NCI-H1105 (cell line): Measurements from ENCODE around the gene RAB8A.
"Not testable (repeated sequence)": the region's sequence is repeated elsewhere in the genome, so short reads cannot be mapped to it uniquely, and the experiment has no call there.

Source experiments
- DNase-seq: peaks from one replicate; lab custom pipeline; 2025; lab: John Stamatoyannopoulos, UW

The RAB8A gene

DNA sequence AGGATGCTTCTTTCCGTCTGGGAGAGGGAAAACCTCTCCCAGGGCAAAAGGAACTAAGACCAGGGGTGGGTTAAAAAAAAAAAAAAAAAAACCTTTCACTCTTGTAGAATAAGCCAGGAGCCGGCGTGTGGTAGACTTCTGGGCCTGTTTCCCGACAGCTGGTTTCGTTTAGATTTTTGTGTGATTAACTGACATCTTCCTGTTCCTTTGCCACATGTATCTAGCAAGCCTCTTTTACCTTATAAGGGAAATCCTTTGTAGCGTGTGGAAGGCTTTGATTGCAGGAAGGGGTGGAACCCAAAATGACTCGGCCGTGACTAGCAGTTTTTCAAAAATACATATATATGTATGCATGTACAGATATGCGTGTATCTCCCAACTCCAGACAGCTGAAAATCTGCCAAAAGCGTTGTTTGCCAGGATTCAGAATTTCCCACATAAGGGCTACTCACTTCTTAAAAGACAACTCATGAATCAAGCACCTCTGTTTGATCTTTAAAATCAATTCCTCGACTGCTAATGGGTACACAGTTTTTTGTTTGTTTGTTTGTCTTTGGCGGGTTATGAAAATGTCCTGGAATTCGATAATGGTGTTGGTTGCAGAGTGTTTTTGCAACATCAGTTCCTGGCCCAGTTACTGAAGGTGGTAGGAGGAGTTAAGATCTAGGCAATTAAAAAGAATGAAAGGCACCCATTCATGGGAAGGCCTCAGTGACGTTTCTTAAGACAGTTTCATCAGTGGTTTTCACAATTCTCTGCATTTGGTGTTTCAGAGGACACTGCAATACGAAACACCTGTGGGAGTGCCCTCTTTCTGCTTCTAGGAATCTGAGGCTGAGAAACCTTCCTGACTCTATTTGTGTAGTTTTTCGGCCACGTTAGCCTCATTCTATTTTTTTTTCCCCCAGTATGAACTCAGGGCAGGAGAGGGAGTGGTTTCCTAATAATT lies 32.7 kb upstream of the RAB8A start:
- DNase-seq, result no peak

DNA sequence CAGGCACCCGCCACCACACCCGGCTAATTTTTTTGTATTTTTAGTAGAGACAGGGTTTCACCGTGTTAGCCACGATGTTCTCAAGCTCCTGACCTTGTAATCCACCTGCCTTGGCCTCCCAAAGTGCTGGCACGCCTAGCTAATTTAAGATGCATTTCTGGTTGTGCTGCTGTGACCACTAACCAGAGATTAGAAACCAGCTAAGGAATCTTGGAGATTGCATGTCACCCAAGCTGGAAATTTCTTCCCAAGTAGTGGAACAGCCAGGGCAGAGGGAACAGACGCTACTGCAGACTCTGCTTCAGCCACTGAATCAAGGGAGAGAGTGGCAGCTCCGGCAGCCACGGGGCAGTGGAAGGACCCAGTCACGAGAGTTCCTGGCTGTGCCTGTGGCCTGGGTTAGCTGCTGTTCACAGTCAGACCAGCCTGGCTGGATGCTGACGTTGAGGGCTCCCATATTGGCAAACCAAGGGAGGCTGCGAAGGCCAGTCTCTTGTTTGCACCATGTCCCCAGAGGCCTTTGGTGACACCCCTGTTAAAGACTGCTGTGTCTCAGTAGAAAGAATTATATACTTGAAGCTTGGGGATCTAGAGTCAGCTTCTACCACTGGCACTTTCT lies 27.5 kb upstream of the RAB8A start:
- DNase-seq, result no peak

DNA sequence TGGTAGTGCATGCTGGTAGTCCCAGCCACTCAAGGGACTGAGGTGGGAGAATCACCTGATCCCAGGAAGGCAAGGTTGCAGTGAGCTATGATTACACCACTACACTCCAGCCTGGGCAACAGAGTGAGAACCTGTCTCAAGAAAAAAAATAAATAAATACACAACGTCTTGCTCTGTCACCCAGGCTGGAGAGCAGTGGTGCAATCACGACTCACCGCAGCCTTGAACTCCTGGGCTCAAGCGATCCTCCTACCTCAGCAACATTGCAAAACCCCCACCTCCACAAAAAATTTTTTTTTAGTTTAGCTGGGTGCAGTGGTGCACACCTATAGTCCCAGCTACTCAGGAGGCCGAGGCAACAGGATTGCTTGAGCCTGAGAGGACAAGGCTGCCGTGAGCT lies 26.6 kb upstream of the RAB8A start:
- DNase-seq, result no peak

DNA sequence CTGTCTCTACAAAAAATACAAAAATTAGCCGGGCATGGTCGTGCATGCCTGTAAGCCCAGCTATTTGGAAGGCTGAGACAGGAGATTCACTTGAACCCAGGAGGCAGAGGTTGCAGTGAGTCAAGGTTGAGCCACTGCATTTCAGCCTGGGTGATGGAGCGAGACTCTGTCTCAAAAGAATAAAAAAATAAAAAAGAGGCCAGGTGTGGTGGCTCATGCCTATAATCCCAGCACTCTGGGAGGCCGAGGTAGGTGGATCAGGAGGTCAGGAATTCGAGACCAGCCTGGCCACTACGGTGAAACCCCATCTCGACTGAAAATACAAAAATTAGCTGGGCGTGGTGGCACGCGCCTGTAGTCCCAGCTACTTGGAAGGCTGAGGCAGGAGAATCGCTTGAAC lies 24.3 kb upstream of the RAB8A start:
- not testable (repeated sequence) for DNase-seq

DNA sequence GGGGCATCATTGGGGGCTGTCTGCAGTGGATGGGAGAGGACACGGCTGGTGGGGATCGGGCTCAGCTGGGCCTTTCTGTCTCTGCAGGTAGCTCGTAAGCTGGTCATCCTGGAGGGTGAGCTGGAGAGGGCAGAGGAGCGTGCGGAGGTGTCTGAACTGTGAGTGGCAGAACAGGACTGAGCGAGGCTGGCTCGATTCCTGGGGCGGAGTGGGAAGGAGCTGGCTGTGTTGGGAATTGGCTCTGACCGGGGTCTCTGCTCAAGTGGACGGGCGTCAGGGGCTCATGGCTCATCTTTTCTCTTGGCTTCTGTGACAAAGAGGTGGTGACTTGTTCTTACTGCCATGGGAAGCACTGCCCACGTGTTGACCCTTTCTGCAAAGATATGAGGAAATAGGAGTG lies 23.7 kb upstream of the RAB8A start:
- no peak for DNase-seq

DNA sequence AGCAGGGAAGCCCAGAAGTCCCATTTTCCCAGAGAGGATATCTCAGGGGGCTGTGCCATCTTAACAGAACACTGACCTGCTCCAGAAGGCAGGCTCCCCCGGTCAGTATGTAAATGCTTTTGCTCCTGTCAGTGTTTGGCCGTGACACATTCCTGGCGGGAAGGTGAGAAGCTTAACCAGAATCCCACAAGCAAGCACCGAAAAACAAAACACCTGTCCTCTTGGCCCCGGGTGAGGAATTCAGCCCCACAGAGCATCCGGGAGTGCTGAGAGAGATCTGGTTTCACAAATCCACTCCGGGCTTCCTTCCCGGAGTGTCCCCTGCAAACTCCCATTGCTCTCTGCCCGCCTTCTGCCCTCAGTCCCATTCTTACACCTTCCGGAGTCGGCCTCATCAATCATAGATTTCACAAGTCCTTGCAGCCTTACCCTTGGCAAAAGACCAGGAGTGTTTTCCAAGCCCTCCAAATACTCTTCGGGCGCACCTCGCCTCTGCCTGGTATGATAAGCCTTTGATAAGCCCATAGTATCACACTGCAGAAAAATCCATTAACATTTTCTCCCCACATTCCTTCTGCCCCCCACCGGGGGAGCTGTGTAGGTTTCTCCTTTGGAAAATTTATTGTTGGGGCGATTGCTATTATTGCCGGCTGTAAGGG lies 23.2 kb upstream of the RAB8A start:
- DNase-seq, result no peak

DNA sequence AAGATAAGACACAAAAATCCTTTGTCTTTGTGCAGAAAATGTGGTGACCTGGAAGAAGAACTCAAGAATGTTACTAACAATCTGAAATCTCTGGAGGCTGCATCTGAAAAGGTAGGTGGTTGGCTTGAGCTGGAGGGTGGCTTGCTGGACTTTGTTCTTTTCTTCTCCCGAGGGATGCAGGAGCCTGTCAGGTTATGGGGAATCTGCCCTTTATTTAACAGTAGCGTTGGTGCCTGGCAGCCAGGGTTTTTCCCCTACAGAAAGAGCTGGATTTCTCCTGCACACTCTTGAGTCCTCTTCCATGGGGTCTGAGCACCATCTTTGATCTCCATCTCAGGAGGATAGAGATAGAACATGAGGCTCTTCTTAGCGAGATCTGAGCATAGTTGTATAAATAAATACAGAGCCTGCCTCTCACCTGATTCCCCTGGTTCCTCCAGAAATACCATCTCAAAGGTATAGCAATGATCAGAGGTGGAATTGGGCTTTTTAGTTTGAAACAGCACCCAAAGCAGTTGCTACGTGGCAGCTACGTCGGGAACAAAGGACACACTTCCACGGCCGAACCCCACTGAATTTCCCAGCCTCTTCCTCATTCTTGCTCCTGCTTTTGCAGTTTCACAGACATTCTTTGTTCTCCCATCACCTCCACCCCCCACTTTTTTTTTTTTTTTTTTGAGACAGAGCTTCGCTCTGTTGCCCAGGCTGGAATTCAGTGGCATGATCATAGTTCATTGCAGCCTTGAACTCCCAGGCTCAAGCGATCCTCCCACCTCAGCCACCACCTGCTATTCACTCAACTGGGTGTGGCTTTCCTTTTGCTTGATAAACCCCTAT lies 22.5 kb upstream of the RAB8A start:
- no peak for DNase-seq

DNA sequence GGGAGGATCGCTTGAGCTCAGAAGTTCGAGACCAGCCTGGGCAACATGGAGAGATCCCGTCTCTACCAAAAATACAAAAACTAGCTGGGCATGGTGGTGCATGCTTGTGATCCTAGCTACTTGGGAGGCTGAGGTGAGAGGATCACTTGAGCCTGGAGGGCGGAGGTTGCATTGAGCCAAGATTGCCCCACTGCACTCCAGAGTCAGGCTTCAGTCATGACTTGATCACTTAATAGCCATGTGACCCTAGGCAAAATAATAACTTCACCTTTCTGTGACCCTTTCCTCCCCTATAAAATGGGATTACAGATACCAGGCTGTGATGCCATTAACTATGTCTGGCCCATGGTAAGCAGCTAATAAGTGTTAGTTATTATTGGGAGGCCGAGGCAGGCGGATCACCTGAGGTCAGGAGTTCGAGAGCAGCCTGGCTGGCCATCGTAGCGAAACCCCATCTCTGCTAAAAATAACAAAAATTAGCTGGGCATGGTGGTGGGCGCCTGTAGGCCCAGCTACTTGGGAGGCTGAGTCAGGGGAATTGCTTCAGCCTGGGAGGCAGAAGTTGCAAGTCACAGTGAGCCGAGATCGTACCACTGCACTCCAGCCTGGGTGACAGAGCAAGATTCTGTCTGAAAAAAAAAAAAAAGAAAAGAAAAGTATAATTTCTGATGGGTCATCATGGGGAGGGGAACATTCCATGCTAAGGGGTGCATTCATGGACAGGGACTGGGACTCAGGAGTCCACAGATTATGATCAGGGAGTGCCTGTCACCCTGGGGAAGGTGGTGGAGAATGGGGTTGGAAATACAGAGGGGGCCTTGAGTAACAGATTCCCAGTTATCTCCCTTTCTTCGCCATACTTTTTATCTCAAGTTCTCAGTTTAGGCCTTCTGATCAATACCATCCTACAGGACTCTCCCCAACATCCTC lies 19.9 kb upstream of the RAB8A start:
- DNase-seq, result no peak

DNA sequence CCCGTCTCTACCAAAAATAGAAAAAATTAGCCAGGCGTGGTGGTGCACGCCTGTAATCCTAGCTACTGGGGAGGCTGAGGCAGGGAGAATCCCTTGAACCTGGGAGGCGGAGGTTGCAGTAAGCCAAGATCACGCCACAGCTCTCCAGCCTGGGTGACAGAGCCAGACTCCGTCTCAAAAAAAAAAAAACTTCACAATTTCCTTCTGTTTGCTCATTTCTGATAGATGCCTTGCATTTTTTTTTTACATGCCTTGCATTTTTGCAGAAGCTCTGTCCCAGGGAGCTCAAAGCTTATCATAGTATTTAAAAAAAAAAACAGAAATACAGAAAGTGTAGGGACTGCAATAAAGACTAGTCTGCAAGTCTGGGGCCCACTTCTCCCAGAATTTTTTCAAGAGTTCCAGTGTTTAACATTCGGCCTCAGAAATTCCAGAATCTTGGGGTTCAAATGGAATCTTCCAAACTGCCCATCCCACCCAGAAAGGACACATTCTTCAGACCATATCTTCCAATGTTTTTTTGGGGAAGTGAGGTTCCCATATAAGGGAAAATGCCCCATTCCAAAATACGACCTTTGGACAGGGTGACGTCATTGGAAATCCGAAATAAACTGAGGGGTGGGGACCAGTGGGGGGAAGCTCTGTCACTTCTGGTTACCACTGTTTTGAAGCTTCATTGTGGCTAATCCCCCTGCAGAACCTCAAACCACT lies 17.2 kb upstream of the RAB8A start:
- DNase-seq, result no peak

DNA sequence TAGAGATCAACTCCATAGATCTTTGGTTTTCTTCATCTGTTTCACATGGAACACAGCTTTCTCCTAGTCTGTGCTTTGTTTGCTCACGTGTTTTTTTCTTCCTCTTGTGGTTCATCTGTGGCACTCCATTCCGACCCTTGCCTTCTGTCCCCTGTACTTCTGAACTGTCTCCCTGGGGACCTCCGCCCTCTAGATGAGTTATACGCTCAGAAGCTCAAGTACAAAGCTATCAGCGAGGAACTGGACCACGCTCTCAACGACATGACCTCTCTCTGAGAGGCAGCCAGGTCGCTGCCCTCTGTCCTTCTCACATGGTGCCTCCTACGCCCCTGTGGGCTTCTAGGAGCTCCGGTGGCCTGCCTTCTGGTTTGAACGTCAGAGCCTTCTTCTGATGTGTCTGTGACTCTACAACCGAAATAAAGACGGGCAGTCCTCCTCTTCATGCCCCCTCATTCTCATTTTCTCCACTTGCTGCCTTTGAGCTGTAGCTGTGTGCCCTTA lies 16.6 kb upstream of the RAB8A start:
- DNase-seq, result no peak

DNA sequence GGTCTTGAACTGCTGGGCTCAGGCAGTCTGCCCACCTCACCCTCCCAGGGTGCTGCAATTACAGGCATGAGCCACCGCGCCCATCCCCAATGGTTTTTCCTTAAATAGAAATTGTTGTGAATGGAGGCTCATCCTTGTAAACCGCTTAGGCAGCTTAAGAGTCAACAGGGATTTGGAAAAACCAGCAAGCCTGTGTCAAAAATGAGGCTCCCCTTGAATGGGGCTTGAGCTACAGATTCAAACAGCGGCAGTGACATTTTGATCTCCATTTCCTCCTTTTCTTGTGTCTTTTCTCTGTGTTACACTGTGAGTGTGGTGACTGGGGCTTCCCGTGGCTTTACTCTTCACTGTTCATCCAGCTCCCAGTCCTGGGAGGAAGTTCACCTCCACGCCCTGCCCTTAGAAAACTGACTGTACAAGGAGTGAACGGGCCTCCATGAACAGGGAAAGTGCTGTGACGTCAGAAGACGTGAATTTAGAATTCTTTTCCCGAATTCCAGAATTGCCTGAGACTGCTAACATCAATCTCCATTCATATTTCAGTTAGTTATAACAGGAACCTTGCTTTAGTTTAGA lies 15.3 kb upstream of the RAB8A start:
- no peak for DNase-seq

DNA sequence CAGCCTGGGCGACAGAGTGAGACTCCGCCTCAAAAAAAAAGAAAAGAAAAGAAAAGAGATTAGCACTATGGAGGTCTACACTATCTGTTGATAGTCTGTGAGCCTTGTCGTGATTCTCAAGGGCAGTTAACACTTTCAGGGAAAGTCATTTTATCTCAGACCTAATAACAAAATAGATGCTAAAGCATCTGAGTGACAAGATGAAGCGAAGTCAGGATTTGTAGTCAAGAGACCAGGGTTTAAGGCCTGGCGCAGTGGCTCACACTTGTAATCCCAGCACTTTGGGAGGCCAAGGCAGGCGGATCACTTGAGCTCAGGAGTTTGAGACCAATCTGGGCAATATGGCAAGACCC lies 13.3 kb upstream of the RAB8A start:
- no peak for DNase-seq

DNA sequence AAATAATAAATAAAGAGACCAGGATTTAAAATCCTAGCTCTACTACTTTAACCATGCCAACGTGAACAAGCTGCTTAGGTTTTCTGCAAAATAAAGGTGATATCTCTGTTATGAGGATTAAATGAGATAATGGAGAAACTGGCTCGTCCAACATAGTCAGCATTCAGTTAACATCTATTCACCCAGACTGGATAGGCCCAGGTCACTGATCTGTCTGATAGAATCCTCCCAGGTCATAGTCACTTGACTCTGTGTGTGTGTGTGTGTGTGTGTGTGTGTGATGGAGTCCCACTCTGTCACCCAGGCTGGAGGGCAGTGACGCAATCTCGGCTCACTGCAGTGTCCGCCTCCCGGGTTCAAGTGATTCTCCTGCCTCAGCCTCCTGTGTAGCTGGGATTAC lies 12.9 kb upstream of the RAB8A start:
- no peak for DNase-seq

DNA sequence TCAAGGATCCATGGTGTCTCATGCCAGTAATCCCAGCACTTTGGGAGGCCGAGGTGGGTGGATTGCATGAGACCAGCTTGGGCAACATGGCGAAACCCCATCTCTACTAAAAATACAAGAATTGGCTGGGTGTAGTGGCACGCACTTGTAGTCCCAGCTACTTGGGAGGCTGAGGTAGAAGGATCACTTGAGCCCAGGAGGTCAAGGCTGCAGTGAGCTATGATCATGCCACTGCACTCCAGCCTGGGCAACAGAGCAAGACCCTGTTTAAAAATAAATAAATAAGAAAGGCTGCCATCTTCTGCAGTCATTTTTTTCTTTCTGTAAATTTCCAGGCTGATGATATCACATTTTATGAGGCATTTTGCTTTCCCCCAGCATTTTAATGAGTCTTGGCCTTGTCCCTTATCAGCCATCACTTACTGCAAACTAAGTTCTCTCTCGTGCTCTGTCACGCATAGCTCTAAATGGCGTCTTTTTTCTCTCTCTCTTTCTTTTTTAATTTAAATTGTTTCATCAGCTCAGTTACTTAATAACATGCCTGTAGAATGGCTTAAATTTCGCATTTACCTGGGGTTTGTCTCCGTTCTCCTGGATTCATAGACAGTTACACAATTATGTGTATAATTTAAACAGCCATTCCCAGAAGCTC lies 12.2 kb upstream of the RAB8A start:
- DNase-seq, result not testable (repeated sequence)

DNA sequence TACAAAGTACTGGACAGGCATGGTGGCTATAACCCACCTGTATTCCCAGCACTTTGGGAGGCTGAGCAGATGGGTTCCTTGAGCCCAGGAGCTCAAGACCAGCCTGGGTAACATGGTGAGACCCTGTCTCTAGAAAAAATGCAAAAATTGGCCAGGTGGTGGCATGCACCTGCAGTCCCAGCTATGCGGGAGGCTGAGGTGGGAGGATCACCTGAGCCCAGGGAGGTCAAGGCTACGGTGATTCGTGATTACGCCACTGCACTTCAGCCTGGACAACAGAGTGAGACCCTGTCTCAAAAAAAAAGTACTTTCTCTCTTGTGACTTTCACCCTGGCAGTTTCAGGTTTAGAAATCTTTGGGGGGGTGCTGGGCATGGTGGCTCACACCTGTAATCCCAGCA lies 11.2 kb upstream of the RAB8A start:
- no peak for DNase-seq

DNA sequence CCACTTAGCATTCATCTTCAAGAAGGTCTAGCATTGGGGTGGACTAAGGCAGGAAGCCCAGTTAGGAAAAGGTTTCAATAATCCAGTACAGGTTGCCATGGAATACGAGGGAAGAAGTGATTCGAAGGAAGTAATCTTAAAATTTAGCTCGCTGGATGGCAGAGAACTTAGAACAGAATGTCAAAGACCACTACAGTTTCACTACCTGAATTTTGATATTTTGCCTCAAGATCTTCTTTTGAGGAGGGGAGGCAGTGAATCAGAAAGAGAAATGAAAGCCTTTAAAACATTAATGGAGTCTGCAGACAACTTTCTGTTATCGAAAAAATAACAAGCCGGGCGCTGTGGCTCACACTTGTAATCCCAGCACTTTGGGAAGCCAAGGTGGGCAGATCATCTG lies 7.0 kb upstream of the RAB8A start:
- DNase-seq, result no peak

DNA sequence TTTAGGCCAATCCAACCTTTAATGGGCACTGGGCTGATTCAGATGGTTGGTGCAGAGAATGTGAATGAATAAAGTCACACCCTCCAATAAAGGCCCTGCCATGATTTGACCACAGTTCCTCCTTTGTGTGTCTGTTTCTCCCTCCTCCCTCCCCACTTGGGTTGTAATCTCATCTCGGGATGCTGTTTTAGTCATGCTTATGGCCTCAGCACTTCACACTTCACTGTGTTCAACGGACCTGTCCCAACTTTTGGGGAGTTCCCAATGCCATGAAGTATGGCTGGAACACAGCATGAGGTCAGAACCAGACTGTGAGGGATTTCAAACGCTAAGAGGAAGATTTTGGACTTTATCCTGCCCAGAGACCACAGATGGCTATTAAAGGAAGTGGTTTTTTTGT lies 5.6 kb upstream of the RAB8A start:
- no peak for DNase-seq

DNA sequence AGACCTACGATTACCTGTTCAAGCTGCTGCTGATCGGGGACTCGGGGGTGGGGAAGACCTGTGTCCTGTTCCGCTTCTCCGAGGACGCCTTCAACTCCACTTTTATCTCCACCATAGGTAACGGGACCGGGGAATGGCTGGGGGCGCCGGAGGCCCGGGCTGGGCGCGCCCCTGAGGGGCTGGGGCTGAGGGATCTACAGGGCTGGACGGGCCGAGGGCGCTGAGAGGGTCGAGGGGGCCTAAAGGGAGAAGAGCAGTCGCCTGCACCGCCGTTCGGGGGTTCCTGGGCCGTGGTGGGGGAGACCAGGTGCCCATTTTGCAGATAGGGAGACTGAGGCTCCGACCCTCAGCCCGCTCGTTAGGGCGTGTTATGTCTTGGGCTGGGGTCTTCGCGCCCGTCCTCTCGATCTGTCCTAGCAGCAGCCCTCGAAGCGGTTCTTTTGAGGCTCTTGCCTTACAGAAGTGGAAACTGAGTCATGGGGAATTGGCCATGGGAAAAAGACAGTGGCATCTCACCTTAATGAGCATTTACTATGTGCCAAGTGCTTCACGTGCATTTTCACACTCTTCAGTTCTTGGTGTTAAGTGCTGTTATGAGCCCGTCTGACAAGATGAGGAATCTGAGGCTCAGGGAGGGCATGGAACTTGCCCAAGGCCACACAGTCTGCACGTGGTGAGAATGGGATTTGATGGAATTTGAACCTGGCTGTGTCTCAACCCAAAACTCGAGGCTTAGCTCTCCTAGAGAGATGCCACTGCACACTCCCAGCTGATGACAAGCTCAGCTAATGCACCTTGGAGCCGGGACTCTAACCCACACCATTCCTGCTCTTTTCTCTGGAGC lies 442 bp downstream of the RAB8A start:
- DNase-seq, result no peak
